ENCODE measurements around the gene CNTNAP5. TPM values are rescaled to one million over a fixed set of nuclear protein-coding genes. Genes with fewer than 3 reads are reported as not detected.

CNTNAP5 gene
- total and polyA plus RNA-seq, 4 experiments from 2014 or later: not detected

- Histone ChIP-seq H3K27ac (ENCODE audit: low read depth, low read length) (no peak overlapping the region), H3K9me3 (ENCODE audit: control insufficient read depth in 1 of 2, low read length in 2 of 2) (peaks cover 0 to 7% of the 10 kb centered on the region in 2 donors), H3K36me3 (ENCODE audit: insufficient read depth, low read length) (no peaks in the 10 kb centered on the region), H3K27me3 (ENCODE audit: insufficient read depth, low read length) (no peaks in the 10 kb centered on the region), H3K4me3 (ENCODE audit: low read length in 2 of 2) (no peak overlapping the region), H3K4me1 (ENCODE audit: insufficient read depth, low read length) (no peaks in the 10 kb centered on the region)
- H3K36me3 Mint-ChIP-seq: no peaks in the 10 kb centered on the region
- H3K4me1 Mint-ChIP-seq: no peaks in the 10 kb centered on the region
- intact Hi-C loops (cut with micrococcal nuclease): no loop called here
- DNase-seq: no peak
- H3K27ac Mint-ChIP-seq: no peak overlapping the region
- ChIA-PET POLR2A (ENCODE audit: partially characterized antibody) (no interaction called here), CTCF (ENCODE audit: partially characterized antibody) (no interaction called here)
- H3K9me3 Mint-ChIP-seq: peaks cover 0 to 23% (median 8%) of the 10 kb centered on the region in 8 donors
- no peak overlapping the region for H3K4me3 Mint-ChIP-seq
- H3K27me3 Mint-ChIP-seq: no peaks in the 10 kb centered on the region
Measured at GRCh38 chr2:124953921-124954320, 928.8 kb downstream of the CNTNAP5 start.

GRCh38 chr2:124959581-124959980 lies 934.5 kb downstream of the CNTNAP5 start:
- ChIA-PET CTCF (ENCODE audit: partially characterized antibody) (no interaction called here), POLR2A (ENCODE audit: partially characterized antibody) (no interaction called here)
- intact Hi-C loops (cut with micrococcal nuclease): no loop called here
- no peak for DNase-seq
- peaks cover 0 to 6% (median 4%) of the 10 kb centered on the region in 8 donors for H3K9me3 Mint-ChIP-seq
- H3K27me3 Mint-ChIP-seq: no peaks in the 10 kb centered on the region
- H3K4me1 Mint-ChIP-seq: no peaks in the 10 kb centered on the region
- Histone ChIP-seq H3K36me3 (ENCODE audit: insufficient read depth, low read length) (no peaks in the 10 kb centered on the region), H3K4me1 (ENCODE audit: insufficient read depth, low read length) (no peaks in the 10 kb centered on the region), H3K9me3 (ENCODE audit: control insufficient read depth in 1 of 2, low read length in 2 of 2) (no peaks in the 10 kb centered on the region), H3K27me3 (ENCODE audit: insufficient read depth, low read length) (no peaks in the 10 kb centered on the region), H3K27ac (ENCODE audit: low read depth, low read length) (no peak overlapping the region), H3K4me3 (ENCODE audit: low read length in 2 of 2) (no peak overlapping the region)
- H3K27ac Mint-ChIP-seq: no peak overlapping the region
- H3K36me3 Mint-ChIP-seq: no peaks in the 10 kb centered on the region
- no peak overlapping the region for H3K4me3 Mint-ChIP-seq

GRCh38 chr2:124961132-124961531 lies 936.0 kb downstream of the CNTNAP5 start:
- no peak overlapping the region for H3K4me3 ChIP-seq (ENCODE audit: low read length in 2 of 2)
- ChIA-PET CTCF (ENCODE audit: partially characterized antibody) (no interaction called here), POLR2A (ENCODE audit: partially characterized antibody) (no interaction called here)
- Mint-ChIP-seq H3K4me1 (no peaks in the 10 kb centered on the region), H3K36me3 (no peaks in the 10 kb centered on the region), H3K4me3 (no peak overlapping the region), H3K9me3 (peaks cover 0 to 6% (median 3%) of the 10 kb centered on the region in 8 donors), H3K27me3 (no peaks in the 10 kb centered on the region), H3K27ac (no peak overlapping the region)
- H3K9me3 ChIP-seq (ENCODE audit: control insufficient read depth in 1 of 2, low read length in 2 of 2): no peaks in the 10 kb centered on the region
- H3K27ac ChIP-seq (ENCODE audit: low read depth, low read length): no peak overlapping the region
- H3K36me3 ChIP-seq (ENCODE audit: insufficient read depth, low read length): no peaks in the 10 kb centered on the region
- intact Hi-C loops (cut with micrococcal nuclease): no loop called here
- DNase-seq: no peak
- no peaks in the 10 kb centered on the region for H3K27me3 ChIP-seq (ENCODE audit: insufficient read depth, low read length)
- H3K4me1 ChIP-seq (ENCODE audit: insufficient read depth, low read length): no peaks in the 10 kb centered on the region
